GM23248 (cell line): Measurements from ENCODE around the gene VPS37B. TPM values are rescaled to one million over a fixed set of nuclear protein-coding genes. Genes with fewer than 3 reads are reported as not detected.

Source experiments
- DNase-seq: peaks from one replicate; pipeline ENCODE4 v3.0.0-alpha.2; 2015
- H2AFZ ChIP-seq: fragments of 200-600 bp; sonication (generic); 2 replicates; pipeline ENCODE4 v1.6.1; 2016; ENCODE audit warnings: antibody characterized with exemption
- H3F3A ChIP-seq: fragments of 200-600 bp; sonication (generic); 2 replicates; pipeline ENCODE4 v1.6.1; 2016; ENCODE audit warnings: mild to moderate bottlenecking, antibody characterized with exemption, mixed run types; ENCODE audit not compliant: insufficient read depth
- H3K27ac ChIP-seq: fragments of 200-600 bp; sonication (generic); 2 replicates; pipeline ENCODE4 v1.5.1; 2016; ENCODE audit warnings: mild to moderate bottlenecking
- H3K27me3 ChIP-seq: fragments of 200-600 bp; sonication (generic); replicated peaks from 2 replicates; pipeline ENCODE4 v1.6.1; 2016; ENCODE audit warnings: mild to moderate bottlenecking; ENCODE audit not compliant: insufficient read depth
- H3K36me3 ChIP-seq: fragments of 200-600 bp; sonication (generic); 2 replicates; pipeline ENCODE4 v1.6.1; 2016; ENCODE audit warnings: low read depth, mild to moderate bottlenecking
- H3K4me1 ChIP-seq: fragments of 200-600 bp; sonication (generic); 2 replicates; pipeline ENCODE4 v1.6.1; 2016; ENCODE audit warnings: mild to moderate bottlenecking; ENCODE audit not compliant: insufficient read depth
- H3K4me2 ChIP-seq: fragments of 200-600 bp; sonication (generic); one replicate; pipeline ENCODE4 v1.6.1; 2016; ENCODE audit warnings: mild to moderate bottlenecking; ENCODE audit not compliant: unreplicated experiment
- H3K4me3 ChIP-seq: fragments of 200-600 bp; sonication (generic); 2 replicates; pipeline ENCODE4 v1.5.1; 2016; ENCODE audit warnings: mild to moderate bottlenecking
- H3K79me2 ChIP-seq: fragments of 200-600 bp; sonication (generic); 2 replicates; pipeline ENCODE4 v1.6.1; 2016; ENCODE audit warnings: mild to moderate bottlenecking; ENCODE audit not compliant: insufficient read depth
- H3K9ac ChIP-seq: fragments of 200-600 bp; sonication (generic); 2 replicates; pipeline ENCODE4 v1.6.1; 2016; ENCODE audit warnings: mild to moderate bottlenecking
- H3K9me2 ChIP-seq: fragments of 200-600 bp; sonication (generic); 2 replicates; pipeline ENCODE4 v1.6.1; 2016; ENCODE audit warnings: mixed run types, mild to moderate bottlenecking, moderate library complexity; ENCODE audit not compliant: insufficient read depth
- H3K9me3 ChIP-seq: fragments of 200-600 bp; sonication (generic); one replicate; pipeline ENCODE4 v1.6.1; 2017; ENCODE audit warnings: low read depth
- H4K20me1 ChIP-seq: fragments of 200-600 bp; sonication (generic); 2 replicates; pipeline ENCODE4 v1.6.0; 2016; ENCODE audit not compliant: insufficient read depth
- EZH2 ChIP-seq: fragments of 200-600 bp; sonication (generic); IDR thresholded peaks from 2 replicates; pipeline ENCODE4 v1.6.1; 2018; ENCODE audit warnings: antibody characterized with exemption, mild to moderate bottlenecking; ENCODE audit not compliant: insufficient read depth, poor library complexity, severe bottlenecking
- EZH2phosphoT487 ChIP-seq: fragments of 200-600 bp; sonication (generic); IDR thresholded peaks from 2 replicates; pipeline ENCODE4 v1.6.1; 2018; ENCODE audit warnings: antibody characterized with exemption, moderate library complexity, mild to moderate bottlenecking, low read depth; ENCODE audit not compliant: insufficient read depth
- WGBS, 2 experiments: methylation state at CpG; one replicate each; pipeline ENCODE4 v1.1.6; 2015 to 2017; ENCODE audit warnings: low lambda C conversion rate in 2 of 2, low coverage in 1 of 2; ENCODE audit errors: missing lambda C conversion rate in 2 of 2; 5-methylcytosine and 5-hydroxymethylcytosine counted together
- in situ Hi-C: fragments of 300-500 bp; cut with MboI; formaldehyde crosslinking; loops from 2 replicates; pipeline ENCODE4 v1.15.0; 2020
- polyA plus RNA-seq: library from polyadenylated mRNA; unstranded; fragments of >200 nt; fragmentation: Nextera tagmentation; extraction: Ambion mirVana; gene quantifications from 2 replicates; pipeline ENCODE4 v1.2.1, GENCODE V29; 2016
- total RNA-seq: library from RNA; depleted of rRNA; stranded (reverse); fragments of >200 nt; shearing (Covaris generic); gene quantifications from 2 replicates; pipeline ENCODE4 v1.2.3, GENCODE V29; 2014

Gene VPS37B
- total and polyA plus RNA-seq, 2 experiments from 2014 or later, result 19.1 to 31.3 TPM

GRCh38 chr12:122889761-122890520 is 6.0 kb downstream of the VPS37B start:
- peaks cover 99% of the 10 kb centered on the region for H3K79me2 ChIP-seq
- no peak overlapping the region for H3K27ac ChIP-seq
- H3K4me1 ChIP-seq, result peaks cover 72% of the 10 kb centered on the region
- no peaks in the 10 kb centered on the region for H3K27me3 ChIP-seq
- H3F3A ChIP-seq, result peaks cover 49% of the 10 kb centered on the region
- no peak for TF ChIP-seq EZH2
- no peak for TF ChIP-seq EZH2phosphoT487
- no peak for DNase-seq
- no peak overlapping the region for H3K4me3 ChIP-seq
- no peaks in the 10 kb centered on the region for H3K9me3 ChIP-seq
- H2AFZ ChIP-seq, result no peak overlapping the region
- H3K9me2 ChIP-seq, result no peaks in the 10 kb centered on the region
- H3K9ac ChIP-seq, result no peak overlapping the region
- WGBS, 2 experiments, result 81 to 83% methylated on average over 13 of the region's 13 CpGs
- no peaks in the 10 kb centered on the region for H3K36me3 ChIP-seq
- in situ Hi-C loops, result no loop called here
- H4K20me1 ChIP-seq, result peaks cover 7% of the 10 kb centered on the region; the same call in 1 of the 2 replicates
- no peak overlapping the region for H3K4me2 ChIP-seq

DNA sequence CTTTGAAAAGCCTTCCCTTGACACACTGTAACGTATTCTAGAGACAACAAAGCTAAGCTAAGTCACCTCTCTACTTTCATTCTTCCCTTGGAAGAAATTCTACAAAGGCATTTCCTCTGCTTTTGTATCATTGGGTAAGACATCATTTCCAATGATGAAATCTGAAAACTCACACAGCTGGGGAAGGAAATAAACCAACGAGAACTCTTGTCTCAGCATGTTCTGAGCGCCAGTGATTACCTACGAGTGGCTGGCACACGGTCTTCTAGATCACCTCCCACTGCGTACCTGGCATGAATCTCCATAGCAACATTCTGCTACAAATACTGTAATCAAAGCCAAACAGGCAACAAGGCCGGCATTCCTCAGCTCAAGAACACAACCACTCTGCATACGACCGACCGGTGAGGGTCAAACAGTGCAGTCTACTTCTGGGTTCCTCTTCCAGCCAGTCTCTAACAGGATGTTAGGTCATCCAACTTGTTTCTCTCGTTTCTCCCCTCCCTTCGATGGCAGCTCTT is 7.6 kb downstream of the VPS37B start:
- Histone ChIP-seq H3K27ac (peak overlapping the region; percentile 54), H3K36me3 (no peaks in the 10 kb centered on the region), H2AFZ (no peak overlapping the region), H3K79me2 (peaks cover 99% of the 10 kb centered on the region), H3K27me3 (no peaks in the 10 kb centered on the region), H3K9me3 (no peaks in the 10 kb centered on the region), H3K4me1 (peaks cover 66% of the 10 kb centered on the region), H3K9ac (no peak overlapping the region; the same call in 1 of the 2 replicates), H3K4me3 (peak overlapping the region; percentile 11; the same call in 1 of the 2 replicates), H3F3A (peaks cover 44% of the 10 kb centered on the region), H4K20me1 (peaks cover 7% of the 10 kb centered on the region; the same call in 1 of the 2 replicates), H3K9me2 (no peaks in the 10 kb centered on the region), H3K4me2 (no peak overlapping the region)
- in situ Hi-C loops, result no loop called here
- TF ChIP-seq EZH2phosphoT487 (no peak), EZH2 (no peak)
- DNase-seq, result peak; percentile 56
- 66 to 67% methylated on average over 12 of the region's 12 CpGs for WGBS, 2 experiments

DNA sequence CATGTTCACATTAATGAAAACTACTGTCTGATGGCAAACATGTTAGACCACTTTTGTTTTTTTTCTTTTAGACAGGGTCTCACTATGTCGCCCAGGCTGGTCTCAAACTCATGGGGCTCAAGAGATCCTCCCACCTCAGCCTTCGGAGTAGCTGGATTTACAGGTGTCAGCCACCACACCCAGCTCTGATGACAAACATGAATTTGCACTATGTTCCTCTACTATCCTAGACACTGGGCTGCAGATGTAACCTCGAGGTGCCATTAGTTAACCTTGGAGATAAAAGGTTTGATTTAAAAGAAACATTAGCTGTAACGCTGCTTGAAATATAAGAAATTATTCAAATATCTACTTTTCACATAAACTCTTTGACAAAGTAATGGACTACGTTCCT is 8.1 kb downstream of the VPS37B start:
- H3K79me2 ChIP-seq, result peaks cover 99% of the 10 kb centered on the region
- no peaks in the 10 kb centered on the region for H3K27me3 ChIP-seq
- peaks cover 66% of the 10 kb centered on the region for H3K4me1 ChIP-seq
- no peak for DNase-seq
- peaks cover 7% of the 10 kb centered on the region; the same call in 1 of the 2 replicates for H4K20me1 ChIP-seq
- no peak overlapping the region for H3K4me3 ChIP-seq
- TF ChIP-seq EZH2phosphoT487 (no peak), EZH2 (no peak)
- peak overlapping the region; percentile 54 for H3K27ac ChIP-seq
- H3F3A ChIP-seq, result peaks cover 44% of the 10 kb centered on the region
- in situ Hi-C loops, result no loop called here
- H3K36me3 ChIP-seq, result no peaks in the 10 kb centered on the region
- no peaks in the 10 kb centered on the region for H3K9me3 ChIP-seq
- H3K9ac ChIP-seq, result no peak overlapping the region
- H3K9me2 ChIP-seq, result no peaks in the 10 kb centered on the region
- H2AFZ ChIP-seq, result no peak overlapping the region
- 88 to 90% methylated on average over 5 of the region's 5 CpGs for whole genome bisulfite sequencing, 2 experiments
- no peak overlapping the region for H3K4me2 ChIP-seq

- Histone ChIP-seq H3K9ac (no peak overlapping the region), H3F3A (peaks cover 39% of the 10 kb centered on the region), H3K79me2 (peaks cover 99% of the 10 kb centered on the region), H3K4me2 (peak overlapping the region; percentile 5), H3K9me3 (no peaks in the 10 kb centered on the region), H3K4me3 (no peak overlapping the region), H3K27me3 (no peaks in the 10 kb centered on the region), H3K36me3 (no peaks in the 10 kb centered on the region), H2AFZ (no peak overlapping the region), H3K9me2 (no peaks in the 10 kb centered on the region), H3K27ac (peak overlapping the region; percentile 54; the same call in 1 of the 2 replicates), H4K20me1 (peaks cover 7% of the 10 kb centered on the region; the same call in 1 of the 2 replicates), H3K4me1 (peaks cover 59% of the 10 kb centered on the region)
- no peak for TF ChIP-seq EZH2
- TF ChIP-seq EZH2phosphoT487, result no peak
- peak; percentile 56 for DNase-seq
- in situ Hi-C loops, result no loop called here
- WGBS, 2 experiments, result 71 to 80% methylated on average over 10 of the region's 10 CpGs
Observed at GRCh38 chr12:122886851-122887818, 8.8 kb downstream of the VPS37B start.
